ENCODE measurements around the gene SRSF10. TPM values are rescaled to one million over a fixed set of nuclear protein-coding genes. Genes with fewer than 3 reads are reported as not detected.

The SRSF10 gene
- total and polyA plus RNA-seq, 9 of the 15 experiments (the other 6 are each of a cell fraction or from before 2014, with no cell fraction given), result 154 to 264 (median 205) TPM

- no peak for TF ChIP-seq GTF3C2 (IDR thresholded peaks at IDR 0.05; ENCODE audit: borderline replicate concordance, extremely low read depth, insufficient read length)
- TF ChIP-seq BDP1 (IDR thresholded peaks at IDR 0.05; ENCODE audit: insufficient read depth, insufficient read length), result no peak
- no peak for TF ChIP-seq ZNF347 (CRISPR knock-in tag; IDR thresholded peaks at IDR 0.05; ENCODE audit: low read depth)
- TF ChIP-seq NFE2L1 (tag; IDR thresholded peaks at IDR 0.05; ENCODE audit: borderline replicate concordance, low read depth), result no peak
- TF ChIP-seq DMBX1 (CRISPR knock-in tag; IDR thresholded peaks at IDR 0.05; ENCODE audit: borderline replicate concordance), result no peak
- TF ChIP-seq ZNF146 (CRISPR knock-in tag; IDR thresholded peaks at IDR 0.05; ENCODE audit: unreplicated experiment), result no peak
- TF ChIP-seq SRSF7 (optimal IDR thresholded peaks at IDR 0.05; ENCODE audit: low read depth, low read length), result no peak
- no peak for TF ChIP-seq RBFOX2 (IDR thresholded peaks at IDR 0.05; ENCODE audit: low read depth, low read length)
- no peak for TF ChIP-seq EWSR1 (IDR thresholded peaks at IDR 0.05; ENCODE audit: borderline replicate concordance, low read depth, partially characterized antibody)
- TF ChIP-seq ZBTB49 (CRISPR knock-in tag; IDR thresholded peaks at IDR 0.05; ENCODE audit: borderline replicate concordance), result no peak
- TF ChIP-seq SAFB2 (IDR thresholded peaks at IDR 0.05; ENCODE audit: borderline replicate concordance, low read depth, low read length, severe bottlenecking), result no peak
- no peak for TF ChIP-seq KLF13 (tag; IDR thresholded peaks at IDR 0.05; ENCODE audit: borderline replicate concordance, low read depth)
- no peak for TF ChIP-seq MIER1 (IDR thresholded peaks at IDR 0.05; ENCODE audit: low read depth)
- TF ChIP-seq NUFIP1 (IDR thresholded peaks at IDR 0.05; ENCODE audit: partially characterized antibody), result no peak
- peak; percentile 75; the same call in 1 of the 2 replicates for TF ChIP-seq ZNF232 (CRISPR knock-in tag; IDR thresholded peaks at IDR 0.05)
- no peak; the same call in 1 of the 2 replicates for TF ChIP-seq SMAD4 (CRISPR knock-in tag; conservative IDR thresholded peaks at IDR 0.05)
- TF ChIP-seq SIX5 (IDR thresholded peaks at IDR 0.05; ENCODE audit: borderline replicate concordance in 1 of 2, insufficient read depth in 1 of 2, low read depth in 1 of 2, low read length in 2 of 2), result no peak
- TF ChIP-seq E2F4 (CRISPR knock-in tag; IDR thresholded peaks at IDR 0.05; ENCODE audit: low read depth), result peak; percentile 73; the same call in 1 of the 2 replicates
- no peak for TF ChIP-seq ZNF324 (CRISPR knock-in tag; IDR thresholded peaks at IDR 0.05)
- TF ChIP-seq ELF1 (tag; IDR thresholded peaks at IDR 0.05), result peak; percentile 90
- TF ChIP-seq WHSC1 (IDR thresholded peaks at IDR 0.05; ENCODE audit: low read length), result no peak
- TF ChIP-seq NR1H2 (CRISPR knock-in tag; IDR thresholded peaks at IDR 0.05), result 0 out of 2 replicates have a peak, but pooled peaks have one; percentile 15
Measured at GRCh38 chr1:23958810-23959460, 21.2 kb downstream of the SRSF10 start (continued).

Data from K562 (cell line).